Transverse colon (tissue), 4 donors: ENCODE results near the gene PDCL2. TPM values are rescaled to one million over a fixed set of nuclear protein-coding genes. Genes with fewer than 3 reads are reported as not detected.

Source experiments
- DNase-seq: peaks from one replicate; pipeline ENCODE4 v3.0.0-alpha.2; 2019
- H3K27ac ChIP-seq, 4 donors: fragments of 200-600 bp; sonication (generic); 2 replicates each; pipeline ENCODE4 v1.5.1; 2016 to 2018; ENCODE audit warnings: inconsistent platforms in 4 of 4
- H3K27me3 ChIP-seq: fragments of 200-600 bp; sonication (generic); 2 replicates; pipeline ENCODE4 v1.5.1; 2017; ENCODE audit warnings: inconsistent platforms
- H3K36me3 ChIP-seq, 4 donors: fragments of 200-600 bp; sonication (generic); 2 replicates each; pipeline ENCODE4 v1.5.1; 2017 to 2019; ENCODE audit warnings: inconsistent platforms in 4 of 4
- H3K4me1 ChIP-seq, 4 donors: fragments of 200-600 bp; sonication (generic); 2 replicates each; pipeline ENCODE4 v1.5.1; 2017 to 2020; ENCODE audit warnings: inconsistent platforms in 4 of 4
- H3K4me3 ChIP-seq, 4 donors: fragments of 200-600 bp; sonication (generic); 1 replicate in 1 of 4; 2 replicates in 3 of 4; pipeline versions ENCODE4 v1.5.1 to v1.6.1; 2017 to 2019; ENCODE audit warnings: inconsistent platforms in 4 of 4
- H3K9me3 ChIP-seq, 2 donors: fragments of 200-600 bp; sonication (generic); 2 replicates each; pipeline ENCODE4 v1.5.1; 2017 to 2019; ENCODE audit warnings: inconsistent platforms in 2 of 2
- CTCF ChIP-seq, 5 experiments: fragments of 200-600 bp in 3 of 5; fragments of 450-650 bp in 2 of 5; sonication (generic) in 3 of 5; IDR thresholded peaks; 1 replicate in 2 of 5; 2 replicates in 3 of 5; pipeline ENCODE4 v1.5.1; 2016 to 2017; ENCODE audit warnings: antibody characterized with exemption in 5 of 5, inconsistent platforms in 3 of 5, mild to moderate bottlenecking in 2 of 5, moderate library complexity in 1 of 5
- EP300 ChIP-seq: sonication (generic); formaldehyde crosslinking; IDR thresholded peaks from one replicate; pipeline ENCODE4 v1.6.1; 2017; ENCODE audit warnings: antibody characterized with exemption, low read depth
- POLR2A ChIP-seq: fragments of 450-650 bp; IDR thresholded peaks from one replicate; pipeline ENCODE4 v1.6.1; 2016; ENCODE audit warnings: antibody characterized with exemption, mild to moderate bottlenecking, moderate library complexity
- POLR2AphosphoS5 ChIP-seq, 3 donors: sonication (generic); formaldehyde crosslinking; IDR thresholded peaks; one replicate each; pipeline ENCODE4 v1.6.1; 2016; ENCODE audit warnings: antibody characterized with exemption in 3 of 3
- WGBS, 2 donors: methylation state at CpG; one replicate each; pipeline ENCODE4 v1.1.5; 2018; ENCODE audit warnings: low coverage in 1 of 2; 5-methylcytosine and 5-hydroxymethylcytosine counted together
- in situ Hi-C, 4 donors: fragments of 200-750 bp; cut with MboI; loops; one replicate each; pipeline versions ENCODE4 v1.15.0 to v1.15.1; 2017; ENCODE audit warnings: low sequenced_read_pairs in 3 of 4, low pct_ligation_motif_present in 1 of 4, low pct_unique_long_range_greater_than_20kb in 1 of 4
- intact Hi-C: fragments of 100-400 bp; cut with DNase I; formaldehyde crosslinking; loops from one replicate; pipeline ENCODE4 v1.15.1; 2023; ENCODE audit warnings: low total_unique reads
- total RNA-seq, 4 donors: library from RNA; depleted of rRNA; stranded (reverse); fragments of >200 nt; gene quantifications; one replicate each; pipeline ENCODE4 v1.1.0, GENCODE V29; 2016

The PDCL2 gene
- total RNA-seq, 4 donors from 2014 or later, result not detected

- Histone ChIP-seq H3K27ac (peak within 1 kb of the TSS; percentile 97 to 100 (median 98)), H3K36me3 (no peaks in the 10 kb centered on the region), H3K4me3 (peak within 1 kb of the TSS; percentile 72 to 97 (median 90)), H3K9me3 (no peaks in the 10 kb centered on the region), H3K27me3 (no peaks in the 10 kb centered on the region), H3K4me1 (peaks cover 0 to 29% (median 19%) of the 10 kb centered on the region in 4 donors)
- DNase-seq, result peak; percentile 86
- in situ Hi-C loops, result loop anchor here in 1 of 4 donors (25.0 kb wide), 1 partner anchor 210 kb away; the partner anchor contains the start of gene SRD5A3
- intact Hi-C loops, result loop anchor here (5.0 kb wide), 1 partner anchor 200 kb away; the partner anchor contains the start of gene SRD5A3
- no peak for TF ChIP-seq EP300
- peak; percentile 65 for TF ChIP-seq POLR2A
- peak; percentile 59 to 71 (median 65) for TF ChIP-seq POLR2AphosphoS5 (IDR thresholded peaks at IDR 0.05)
- peak; percentile 52 to 74 (median 63) for TF ChIP-seq CTCF (IDR thresholded peaks at IDR 0.05)
- 0% methylated on average over 67 of the region's 71 CpGs; no CpG with 5 or more reads in 1 of the 2 donors for WGBS, 2 donors
These were observed 45.1 kb downstream of the PDCL2 start, which contains the start of gene CLOCK for GRCh38 chr4:55546756-55547465. Gene CLOCK, minus strand, starts transcription at chr4:55546909. Its CDS starts 64,124 bp downstream, at chr4:55482785.

GRCh38 chr4:55546506-55546755 lies 45.6 kb downstream of the PDCL2 start:
- 0% methylated on average over 4 of the region's 16 CpGs; no CpG with 5 or more reads in 1 of the 2 donors for WGBS, 2 donors
- no peak for DNase-seq
- no peaks in the 10 kb centered on the region for H3K36me3 ChIP-seq
- TF ChIP-seq EP300 (no peak), POLR2AphosphoS5 (IDR thresholded peaks at IDR 0.05) (no peak), CTCF (IDR thresholded peaks at IDR 0.05) (no peak), POLR2A (no peak)
- in situ Hi-C loops, result loop anchor here in 1 of 4 donors (25.0 kb wide), 1 partner anchor 209 kb away; the partner anchor contains the start of gene SRD5A3
- H3K27ac ChIP-seq, result peak overlapping the region; percentile 97 to 100 (median 98)
- no peaks in the 10 kb centered on the region for H3K9me3 ChIP-seq
- H3K4me3 ChIP-seq, result peak overlapping the region; percentile 72 to 97 (median 90)
- H3K4me1 ChIP-seq, result peaks cover 0 to 29% (median 19%) of the 10 kb centered on the region in 4 donors
- intact Hi-C loops, result loop anchor here (5.0 kb wide), 1 partner anchor 199 kb away; the partner anchor contains the start of gene SRD5A3
- no peaks in the 10 kb centered on the region for H3K27me3 ChIP-seq

GRCh38 chr4:55545641-55546505 lies 46.2 kb downstream of the PDCL2 start:
- in situ Hi-C loops (loop anchor here in 1 of 4 donors (25.0 kb wide), 1 partner anchor 209 kb away; the partner anchor contains the start of gene SRD5A3), intact Hi-C loops (loop anchor here (5.0 kb wide), 1 partner anchor 199 kb away; the partner anchor contains the start of gene SRD5A3)
- no peaks in the 10 kb centered on the region for H3K36me3 ChIP-seq
- DNase-seq, result peak; percentile 80
- no peaks in the 10 kb centered on the region for H3K27me3 ChIP-seq
- TF ChIP-seq CTCF (IDR thresholded peaks at IDR 0.05) (no peak), POLR2A (peak; percentile 36), POLR2AphosphoS5 (IDR thresholded peaks at IDR 0.05) (peak in 2 of 3 donors; percentile 34 to 59)
- no peaks in the 10 kb centered on the region for H3K9me3 ChIP-seq
- peak overlapping the region; percentile 97 to 100 (median 98) for H3K27ac ChIP-seq
- peaks cover 0 to 29% (median 19%) of the 10 kb centered on the region in 4 donors for H3K4me1 ChIP-seq
- 0% methylated on average over 71 of the region's 87 CpGs; no CpG with 5 or more reads in 1 of the 2 donors for WGBS, 2 donors
- H3K4me3 ChIP-seq, result peak overlapping the region; percentile 72 to 97 (median 90)
